ENCODE measurements around the gene COL3A1. TPM values are rescaled to one million over a fixed set of nuclear protein-coding genes. Genes with fewer than 3 reads are reported as not detected.
A peak's percentile ranks its signal among the peaks of the same experiment; 100 is the strongest.

Gene COL3A1
- total RNA-seq, 1 donor from 2014 or later = 123 TPM

DNA sequence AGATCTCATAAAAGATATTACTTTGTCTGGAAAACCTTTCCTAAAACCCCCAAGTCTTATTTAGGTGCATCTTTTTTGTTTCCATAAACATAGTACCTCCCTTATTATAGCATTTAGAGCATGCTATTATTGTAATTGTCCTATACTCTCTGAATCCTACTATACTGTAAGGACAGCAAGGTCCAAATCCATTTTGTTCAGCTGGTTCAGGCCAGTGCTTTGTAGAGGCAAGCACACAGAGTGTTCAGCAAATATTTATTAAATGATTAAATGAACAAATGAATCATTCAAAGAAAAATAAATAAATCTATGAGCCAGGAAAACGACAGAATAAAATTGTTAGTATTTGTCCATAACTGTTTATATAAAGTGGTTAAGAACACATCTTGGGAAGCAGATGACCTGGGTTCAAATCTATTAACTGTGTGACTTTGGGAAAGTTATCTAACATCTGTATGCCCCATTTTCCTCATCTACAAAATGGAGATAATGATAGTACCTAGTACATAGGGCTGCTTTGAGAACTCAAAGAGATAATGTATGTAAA, 86.0 kb downstream of the COL3A1 start:
- Histone ChIP-seq H3K27ac (no peak overlapping the region), H3K27me3 (no peaks in the 10 kb centered on the region), H3K4me3 (no peak overlapping the region), H3K4me1 (no peaks in the 10 kb centered on the region), H3K36me3 (peaks cover 0 to 10% of the 10 kb centered on the region in 2 donors), H3K9me3 (no peaks in the 10 kb centered on the region)
- intact Hi-C loops (cut with DNase I) = no loop called here
- TF ChIP-seq, protein P1, sequence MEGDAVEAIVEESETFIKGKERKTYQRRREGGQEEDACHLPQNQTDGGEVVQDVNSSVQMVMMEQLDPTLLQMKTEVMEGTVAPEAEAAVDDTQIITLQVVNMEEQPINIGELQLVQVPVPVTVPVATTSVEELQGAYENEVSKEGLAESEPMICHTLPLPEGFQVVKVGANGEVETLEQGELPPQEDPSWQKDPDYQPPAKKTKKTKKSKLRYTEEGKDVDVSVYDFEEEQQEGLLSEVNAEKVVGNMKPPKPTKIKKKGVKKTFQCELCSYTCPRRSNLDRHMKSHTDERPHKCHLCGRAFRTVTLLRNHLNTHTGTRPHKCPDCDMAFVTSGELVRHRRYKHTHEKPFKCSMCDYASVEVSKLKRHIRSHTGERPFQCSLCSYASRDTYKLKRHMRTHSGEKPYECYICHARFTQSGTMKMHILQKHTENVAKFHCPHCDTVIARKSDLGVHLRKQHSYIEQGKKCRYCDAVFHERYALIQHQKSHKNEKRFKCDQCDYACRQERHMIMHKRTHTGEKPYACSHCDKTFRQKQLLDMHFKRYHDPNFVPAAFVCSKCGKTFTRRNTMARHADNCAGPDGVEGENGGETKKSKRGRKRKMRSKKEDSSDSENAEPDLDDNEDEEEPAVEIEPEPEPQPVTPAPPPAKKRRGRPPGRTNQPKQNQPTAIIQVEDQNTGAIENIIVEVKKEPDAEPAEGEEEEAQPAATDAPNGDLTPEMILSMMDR (IDR thresholded peaks at IDR 0.05) = no peak
- TF ChIP-seq POLR2A (IDR thresholded peaks at IDR 0.05) (no peak), POLR2AphosphoS5 (IDR thresholded peaks at IDR 0.05; ENCODE audit: insufficient read depth in 1 of 2, low read depth in 1 of 2) (no peak)
- DNase-seq (ENCODE audit: extremely low spot score in 2 of 2) = no peak

MicroRNAs within 50 kb of the gene (microRNA counts, 767-probe panel; counts per million panel counts)
- microRNA hsa-miR-1245a (238 to 261 counts per million in 2 donors), microRNA hsa-miR-1245b-3p (238 to 261 counts per million in 2 donors), microRNA hsa-miR-1245b-5p (238 to 261 counts per million in 2 donors)

Small RNA genes lying within 50 kb of the gene (microRNA-seq; reads per million reads assigned to microRNA genes)
- gene MIR1245A (ENCODE audit: borderline number of aligned reads, borderline replicate concordance) (not detected), gene MIR1245B (ENCODE audit: borderline number of aligned reads, borderline replicate concordance) (not detected), gene MIR3606 (ENCODE audit: borderline number of aligned reads, borderline replicate concordance) (not detected)

Small RNA genes lying within 50 kb of the gene (small RNA-seq; reads per million reads assigned to genes)
- gene MIR1245A = 1.0 reads per million, percentile 21 among the genes with 10 or more reads in this experiment

Other genes with a start within 250 kb of the COL3A1 start
- 33.1 TPM for gene COL5A2, start 205.4 kb downstream of the COL3A1 start, total RNA-seq

All from vagina (tissue), 2 donors.